SU-DHL-6 (cell line): Measurements from ENCODE around the gene GRM8.

Source experiments
- EZH2phosphoT487 ChIP-seq: fragments of 200-600 bp; sonication (generic), shearing (Covaris generic); conservative IDR thresholded peaks from 2 replicates; pipeline ENCODE4 v1.6.1; 2018; ENCODE audit warnings: mild to moderate bottlenecking, antibody characterized with exemption, low read length, moderate library complexity, mixed read lengths
- TF ChIP-seq, protein P1 (sequence below): fragments of 200-600 bp; sonication (generic); IDR thresholded peaks from one replicate; pipeline ENCODE4 v1.5.1; 2017; ENCODE audit warnings: antibody characterized with exemption, mild to moderate bottlenecking, low read length, moderate library complexity; ENCODE audit not compliant: insufficient read depth, poor library complexity, severe bottlenecking

DNA sequence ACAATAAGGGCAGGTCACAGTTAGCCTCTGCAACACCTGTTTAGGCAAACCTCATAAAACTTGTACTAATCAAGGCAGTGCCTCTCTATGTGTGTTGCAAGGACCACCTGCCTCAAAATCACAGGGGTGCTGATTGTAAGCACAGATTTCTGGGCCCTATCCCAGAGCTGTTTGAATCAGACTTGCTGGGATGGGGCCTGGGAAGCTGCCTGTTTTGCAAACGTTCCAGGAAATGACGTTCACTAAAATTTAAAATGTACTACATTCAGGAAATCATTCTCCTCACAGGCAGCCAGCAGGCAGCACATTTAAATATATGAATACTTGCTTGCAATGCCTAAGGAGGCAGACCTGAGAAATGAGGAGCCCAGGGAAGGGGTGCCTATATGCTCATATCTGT lies 4.3 kb upstream of the GRM8 start:
- TF ChIP-seq, protein P1, sequence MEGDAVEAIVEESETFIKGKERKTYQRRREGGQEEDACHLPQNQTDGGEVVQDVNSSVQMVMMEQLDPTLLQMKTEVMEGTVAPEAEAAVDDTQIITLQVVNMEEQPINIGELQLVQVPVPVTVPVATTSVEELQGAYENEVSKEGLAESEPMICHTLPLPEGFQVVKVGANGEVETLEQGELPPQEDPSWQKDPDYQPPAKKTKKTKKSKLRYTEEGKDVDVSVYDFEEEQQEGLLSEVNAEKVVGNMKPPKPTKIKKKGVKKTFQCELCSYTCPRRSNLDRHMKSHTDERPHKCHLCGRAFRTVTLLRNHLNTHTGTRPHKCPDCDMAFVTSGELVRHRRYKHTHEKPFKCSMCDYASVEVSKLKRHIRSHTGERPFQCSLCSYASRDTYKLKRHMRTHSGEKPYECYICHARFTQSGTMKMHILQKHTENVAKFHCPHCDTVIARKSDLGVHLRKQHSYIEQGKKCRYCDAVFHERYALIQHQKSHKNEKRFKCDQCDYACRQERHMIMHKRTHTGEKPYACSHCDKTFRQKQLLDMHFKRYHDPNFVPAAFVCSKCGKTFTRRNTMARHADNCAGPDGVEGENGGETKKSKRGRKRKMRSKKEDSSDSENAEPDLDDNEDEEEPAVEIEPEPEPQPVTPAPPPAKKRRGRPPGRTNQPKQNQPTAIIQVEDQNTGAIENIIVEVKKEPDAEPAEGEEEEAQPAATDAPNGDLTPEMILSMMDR = no peak
- no peak for TF ChIP-seq EZH2phosphoT487
